Stimulated activated CD8-positive, alpha-beta memory T cell treated with anti-CD3 and anti-CD28 coated beads, Interleukin-15, amount 100 ng/mL, for 48 hours (primary cell): ENCODE results near the gene ANO4.

ENCODE experiments used
- DNase-seq, 2 donors: peaks; one replicate each; pipeline ENCODE4 v3.0.0-alpha.2; 2020; ENCODE audit warnings: low read depth in 2 of 2

Gene ANO4

GRCh38 chr12:100808777-100809176, 14.2 kb downstream of the ANO4 start:
- no peak for DNase-seq

- DNase-seq = no peak
These were observed 25.7 kb downstream of the ANO4 start for GRCh38 chr12:100820314-100820713.

GRCh38 chr12:100823963-100824362, 29.4 kb downstream of the ANO4 start:
- DNase-seq = no peak

- DNase-seq = no peak
These were observed 29.9 kb downstream of the ANO4 start for GRCh38 chr12:100824476-100824875.

GRCh38 chr12:100826323-100826722, 31.7 kb downstream of the ANO4 start:
- no peak for DNase-seq

- no peak for DNase-seq
These were observed 33.4 kb downstream of the ANO4 start for GRCh38 chr12:100827901-100828520.

GRCh38 chr12:100830003-100830795, 35.6 kb downstream of the ANO4 start:
- DNase-seq = no peak

GRCh38 chr12:100833282-100833681, 38.7 kb downstream of the ANO4 start:
- no peak for DNase-seq

- DNase-seq = no peak
These were observed 46.2 kb downstream of the ANO4 start for GRCh38 chr12:100840748-100841147.

- no peak for DNase-seq
These were observed 47.6 kb downstream of the ANO4 start for GRCh38 chr12:100842156-100842555.

GRCh38 chr12:100843061-100843460, 48.5 kb downstream of the ANO4 start:
- no peak for DNase-seq

GRCh38 chr12:100845095-100845494, 50.5 kb downstream of the ANO4 start:
- no peak for DNase-seq

- no peak for DNase-seq
These were observed 57.1 kb downstream of the ANO4 start for GRCh38 chr12:100851637-100852036.

- DNase-seq = no peak
These were observed 62.8 kb downstream of the ANO4 start for GRCh38 chr12:100857418-100857817.

GRCh38 chr12:100857971-100858370, 63.4 kb downstream of the ANO4 start:
- no peak for DNase-seq

GRCh38 chr12:100858656-100859055, 64.1 kb downstream of the ANO4 start:
- no peak for DNase-seq

GRCh38 chr12:100859063-100859627, 64.6 kb downstream of the ANO4 start:
- DNase-seq = no peak

GRCh38 chr12:100860611-100861010, 66.0 kb downstream of the ANO4 start:
- no peak for DNase-seq

GRCh38 chr12:100862676-100863075, 68.1 kb downstream of the ANO4 start:
- no peak for DNase-seq

GRCh38 chr12:100864366-100864765, 69.8 kb downstream of the ANO4 start:
- no peak for DNase-seq

GRCh38 chr12:100867639-100868393, 73.2 kb downstream of the ANO4 start:
- DNase-seq = no peak

GRCh38 chr12:100868487-100868886, 73.9 kb downstream of the ANO4 start:
- no peak for DNase-seq
